Neural cell (in vitro differentiated cells): ENCODE measurements around the gene UMPS. TPM values are rescaled to one million over a fixed set of nuclear protein-coding genes. Genes with fewer than 3 reads are reported as not detected.

Experiments used
- H2AFZ ChIP-seq: fragments of 200-600, 300-800 bp; sonication (generic), shearing (Covaris generic); 2 replicates; pipeline ENCODE4 v1.6.0; 2014; ENCODE audit warnings: low read depth, mild to moderate bottlenecking, antibody characterized with exemption, low read length, moderate library complexity
- H3F3A ChIP-seq: fragments of 200-600 bp; shearing (Covaris generic); 2 replicates; pipeline ENCODE4 v1.6.1; 2016; ENCODE audit warnings: mild to moderate bottlenecking, moderate library complexity, mixed read lengths, antibody characterized with exemption, low read length; ENCODE audit not compliant: insufficient read depth, poor library complexity, severe bottlenecking
- H3K27ac ChIP-seq: fragments of 200-600, 300-800 bp; sonication (generic), shearing (Covaris generic); 2 replicates; pipeline ENCODE4 v1.5.1; 2014; ENCODE audit warnings: mild to moderate bottlenecking, low read length, moderate library complexity
- H3K27me3 ChIP-seq: fragments of 300-800, 200-600 bp; sonication (generic), shearing (Covaris generic); 2 replicates; pipeline ENCODE4 v1.6.0; 2014; ENCODE audit warnings: mild to moderate bottlenecking, low read depth, low read length, moderate library complexity; ENCODE audit not compliant: insufficient read depth
- H3K36me3 ChIP-seq: fragments of 300-800, 200-600 bp; sonication (generic), shearing (Covaris generic); 2 replicates; pipeline ENCODE4 v1.5.1; 2014; ENCODE audit warnings: mild to moderate bottlenecking, antibody characterized with exemption, low read length, moderate library complexity; ENCODE audit not compliant: insufficient read depth
- H3K4me2 ChIP-seq: fragments of 300-800, 200-600 bp; sonication (generic), shearing (Covaris generic); 2 replicates; pipeline ENCODE4 v1.6.0; 2014; ENCODE audit warnings: mild to moderate bottlenecking, low read length
- H3K4me3 ChIP-seq: fragments of 300-800, 200-600 bp; sonication (generic), shearing (Covaris generic); 2 replicates; pipeline ENCODE4 v1.5.1; 2014; ENCODE audit warnings: mild to moderate bottlenecking, low read length, moderate library complexity
- H3K79me2 ChIP-seq: fragments of 200-600 bp; shearing (Covaris generic); replicated peaks from 2 replicates; pipeline ENCODE4 v1.6.0; 2014; ENCODE audit warnings: mild to moderate bottlenecking, low read length, moderate library complexity; ENCODE audit not compliant: insufficient read depth
- H3K9ac ChIP-seq: fragments of 300-800, 200-600 bp; sonication (generic), shearing (Covaris generic); 2 replicates; pipeline ENCODE4 v1.6.1; 2016; ENCODE audit warnings: mild to moderate bottlenecking, low read length, mixed read lengths
- H3K9me2 ChIP-seq: fragments of 200-600 bp; shearing (Covaris generic); 2 replicates; pipeline ENCODE4 v1.6.1; 2016; ENCODE audit warnings: mild to moderate bottlenecking, low read length, mixed read lengths; ENCODE audit not compliant: insufficient read depth
- H3K9me3 ChIP-seq: fragments of 200-600, 300-800 bp; sonication (generic), shearing (Covaris generic); 2 replicates; pipeline ENCODE4 v1.6.1; 2016; ENCODE audit warnings: mild to moderate bottlenecking, mixed run types, low read length, moderate library complexity, mixed read lengths
- H4K20me1 ChIP-seq: fragments of 200-600 bp; shearing (Covaris generic); 2 replicates; pipeline ENCODE4 v1.6.1; 2016; ENCODE audit warnings: mild to moderate bottlenecking, mixed run types; ENCODE audit not compliant: insufficient read depth
- EP300 ChIP-seq: fragments of 450-650 bp; conservative IDR thresholded peaks from 2 replicates; pipeline ENCODE4 v1.6.1; 2014; ENCODE audit warnings: antibody characterized with exemption, mild to moderate bottlenecking, moderate library complexity; ENCODE audit not compliant: poor library complexity, severe bottlenecking
- EZH2 ChIP-seq: fragments of 200-600, 300-800 bp; shearing (Covaris generic), sonication (generic); IDR thresholded peaks from 2 replicates; pipeline ENCODE4 v1.6.1; 2014; ENCODE audit warnings: antibody characterized with exemption, low read length, borderline replicate concordance, mild to moderate bottlenecking; ENCODE audit not compliant: insufficient read depth, poor library complexity, severe bottlenecking
- MXI1 ChIP-seq: fragments of 450-650 bp; conservative IDR thresholded peaks from 2 replicates; pipeline ENCODE4 v1.6.1; 2014; ENCODE audit warnings: antibody characterized with exemption, mild to moderate bottlenecking; ENCODE audit not compliant: poor library complexity, severe bottlenecking
- POLR2AphosphoS5 ChIP-seq: IDR thresholded peaks from 2 replicates; pipeline ENCODE4 v1.6.1; 2012
- RAD21 ChIP-seq: fragments of 450-650 bp; conservative IDR thresholded peaks from 2 replicates; pipeline ENCODE4 v1.6.1; 2014; ENCODE audit warnings: antibody characterized with exemption, mild to moderate bottlenecking, moderate library complexity
- SMC3 ChIP-seq: fragments of 450-650 bp; conservative IDR thresholded peaks from 2 replicates; pipeline ENCODE4 v1.6.1; 2014; ENCODE audit warnings: antibody characterized with exemption, mild to moderate bottlenecking, moderate library complexity; ENCODE audit not compliant: poor library complexity
- TAF1 ChIP-seq: IDR thresholded peaks from 2 replicates; pipeline ENCODE4 v1.6.1; 2012; ENCODE audit warnings: low read depth
- polyA plus RNA-seq: library from polyadenylated mRNA; depleted of rRNA; stranded (reverse); fragments of >200 nt; gene quantifications from 2 replicates; pipeline ENCODE4 v1.2.3, GENCODE V29; 2014
- TF ChIP-seq, protein P1 (sequence below): fragments of 450-650 bp; IDR thresholded peaks from 2 replicates; pipeline ENCODE4 v1.5.1; 2014; ENCODE audit warnings: antibody characterized with exemption, mild to moderate bottlenecking, moderate library complexity; ENCODE audit not compliant: poor library complexity, severe bottlenecking
- TF ChIP-seq, protein P2 (sequence below): IDR thresholded peaks from 2 replicates; pipeline ENCODE4 v1.6.1; 2012; ENCODE audit warnings: borderline replicate concordance

Gene UMPS
- polyA plus RNA-seq, 1 donor from 2014 or later: 22.5 TPM

DNA sequence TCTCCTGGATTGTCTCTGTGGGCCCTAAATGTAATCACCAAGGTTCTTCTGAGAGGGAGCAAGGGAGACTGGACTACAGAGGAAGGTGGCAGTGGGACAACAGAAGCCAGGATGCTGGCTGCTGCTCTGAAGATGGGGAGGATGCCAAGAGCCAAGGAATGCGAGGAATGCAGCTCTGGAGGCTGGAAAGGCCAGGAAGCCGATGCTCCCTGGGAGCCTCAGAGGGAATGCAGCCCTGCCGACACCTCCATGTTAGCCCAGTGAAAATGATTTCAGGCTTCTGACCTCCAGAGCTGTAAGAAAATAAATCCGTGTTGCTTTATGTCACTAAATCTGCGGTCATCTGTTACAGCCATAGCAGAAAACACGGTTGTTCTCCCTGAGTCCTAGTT is 44.1 kb downstream of the UMPS start (continued):
- TF ChIP-seq, protein P1, sequence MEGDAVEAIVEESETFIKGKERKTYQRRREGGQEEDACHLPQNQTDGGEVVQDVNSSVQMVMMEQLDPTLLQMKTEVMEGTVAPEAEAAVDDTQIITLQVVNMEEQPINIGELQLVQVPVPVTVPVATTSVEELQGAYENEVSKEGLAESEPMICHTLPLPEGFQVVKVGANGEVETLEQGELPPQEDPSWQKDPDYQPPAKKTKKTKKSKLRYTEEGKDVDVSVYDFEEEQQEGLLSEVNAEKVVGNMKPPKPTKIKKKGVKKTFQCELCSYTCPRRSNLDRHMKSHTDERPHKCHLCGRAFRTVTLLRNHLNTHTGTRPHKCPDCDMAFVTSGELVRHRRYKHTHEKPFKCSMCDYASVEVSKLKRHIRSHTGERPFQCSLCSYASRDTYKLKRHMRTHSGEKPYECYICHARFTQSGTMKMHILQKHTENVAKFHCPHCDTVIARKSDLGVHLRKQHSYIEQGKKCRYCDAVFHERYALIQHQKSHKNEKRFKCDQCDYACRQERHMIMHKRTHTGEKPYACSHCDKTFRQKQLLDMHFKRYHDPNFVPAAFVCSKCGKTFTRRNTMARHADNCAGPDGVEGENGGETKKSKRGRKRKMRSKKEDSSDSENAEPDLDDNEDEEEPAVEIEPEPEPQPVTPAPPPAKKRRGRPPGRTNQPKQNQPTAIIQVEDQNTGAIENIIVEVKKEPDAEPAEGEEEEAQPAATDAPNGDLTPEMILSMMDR: no peak
- TF ChIP-seq POLR2AphosphoS5 (no peak), TAF1 (no peak)

- TF ChIP-seq, protein P1: no peak
- no peak for TF ChIP-seq RAD21
- TF ChIP-seq TAF1: no peak
- no peak for TF ChIP-seq EZH2
- no peak for TF ChIP-seq EP300
- no peak for TF ChIP-seq POLR2AphosphoS5
- no peak for TF ChIP-seq SMC3
- TF ChIP-seq, protein P2, sequence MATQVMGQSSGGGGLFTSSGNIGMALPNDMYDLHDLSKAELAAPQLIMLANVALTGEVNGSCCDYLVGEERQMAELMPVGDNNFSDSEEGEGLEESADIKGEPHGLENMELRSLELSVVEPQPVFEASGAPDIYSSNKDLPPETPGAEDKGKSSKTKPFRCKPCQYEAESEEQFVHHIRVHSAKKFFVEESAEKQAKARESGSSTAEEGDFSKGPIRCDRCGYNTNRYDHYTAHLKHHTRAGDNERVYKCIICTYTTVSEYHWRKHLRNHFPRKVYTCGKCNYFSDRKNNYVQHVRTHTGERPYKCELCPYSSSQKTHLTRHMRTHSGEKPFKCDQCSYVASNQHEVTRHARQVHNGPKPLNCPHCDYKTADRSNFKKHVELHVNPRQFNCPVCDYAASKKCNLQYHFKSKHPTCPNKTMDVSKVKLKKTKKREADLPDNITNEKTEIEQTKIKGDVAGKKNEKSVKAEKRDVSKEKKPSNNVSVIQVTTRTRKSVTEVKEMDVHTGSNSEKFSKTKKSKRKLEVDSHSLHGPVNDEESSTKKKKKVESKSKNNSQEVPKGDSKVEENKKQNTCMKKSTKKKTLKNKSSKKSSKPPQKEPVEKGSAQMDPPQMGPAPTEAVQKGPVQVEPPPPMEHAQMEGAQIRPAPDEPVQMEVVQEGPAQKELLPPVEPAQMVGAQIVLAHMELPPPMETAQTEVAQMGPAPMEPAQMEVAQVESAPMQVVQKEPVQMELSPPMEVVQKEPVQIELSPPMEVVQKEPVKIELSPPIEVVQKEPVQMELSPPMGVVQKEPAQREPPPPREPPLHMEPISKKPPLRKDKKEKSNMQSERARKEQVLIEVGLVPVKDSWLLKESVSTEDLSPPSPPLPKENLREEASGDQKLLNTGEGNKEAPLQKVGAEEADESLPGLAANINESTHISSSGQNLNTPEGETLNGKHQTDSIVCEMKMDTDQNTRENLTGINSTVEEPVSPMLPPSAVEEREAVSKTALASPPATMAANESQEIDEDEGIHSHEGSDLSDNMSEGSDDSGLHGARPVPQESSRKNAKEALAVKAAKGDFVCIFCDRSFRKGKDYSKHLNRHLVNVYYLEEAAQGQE: no peak
- TF ChIP-seq MXI1: no peak
- no peak overlapping the region for H3K4me3 ChIP-seq
- no peak overlapping the region for H3K9ac ChIP-seq
- no peak overlapping the region for H2AFZ ChIP-seq
- H3K36me3 ChIP-seq: no peaks in the 10 kb centered on the region
- no peaks in the 10 kb centered on the region for H3K27me3 ChIP-seq
- no peak overlapping the region for H3K4me2 ChIP-seq
- H3K79me2 ChIP-seq: no peaks in the 10 kb centered on the region
- H3K9me3 ChIP-seq: no peaks in the 10 kb centered on the region
- no peak overlapping the region for H3K27ac ChIP-seq
- no peaks in the 10 kb centered on the region for H4K20me1 ChIP-seq
- H3K9me2 ChIP-seq: no peaks in the 10 kb centered on the region
- no peaks in the 10 kb centered on the region for H3F3A ChIP-seq
Measured at GRCh38 chr3:124774841-124775402, 44.7 kb downstream of the UMPS start.
